ENCODE measurements around the gene ZNF219.

ZNF219 gene

DNA sequence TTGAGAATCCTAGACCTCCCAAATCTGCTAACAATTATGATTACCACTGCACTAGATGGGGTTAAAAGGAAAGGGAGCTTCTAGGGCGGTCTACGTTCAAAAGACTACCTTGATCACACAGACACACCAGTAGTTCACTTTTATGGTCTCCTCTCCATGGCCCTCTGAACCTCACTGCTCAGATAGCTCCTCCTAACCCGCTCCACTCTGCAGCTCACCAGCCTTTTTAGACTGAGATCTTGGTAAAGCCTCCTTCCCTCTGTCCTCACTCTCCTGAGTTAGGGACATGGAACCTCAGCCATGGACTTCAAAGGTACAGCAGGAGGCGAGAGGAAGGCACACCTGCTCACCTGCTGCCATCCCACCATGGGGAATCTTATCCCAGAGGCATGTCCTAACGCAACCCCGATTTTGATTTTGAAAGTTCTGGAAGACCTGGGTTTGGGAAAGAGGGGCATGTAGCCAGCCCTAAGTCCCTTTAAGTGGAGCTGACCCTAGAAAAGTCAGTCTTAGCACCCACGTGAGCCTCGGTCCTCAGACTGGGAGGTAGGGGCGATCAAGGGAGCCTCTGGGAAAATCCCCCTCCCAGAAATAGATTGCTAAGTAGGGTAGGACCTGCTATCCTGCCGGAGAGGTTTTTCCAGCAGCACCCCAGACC is 1.3 kb downstream of the ZNF219 start:
- no peak for DNase-seq (ENCODE audit: low read depth)
- peak overlapping the region; percentile 36 for H3K4me3 ChIP-seq (replicated peaks; ENCODE audit: low read depth, low read length)
- no peak for TF ChIP-seq CTCF (IDR thresholded peaks at IDR 0.05; ENCODE audit: low read length, missing control alignments)

DNA sequence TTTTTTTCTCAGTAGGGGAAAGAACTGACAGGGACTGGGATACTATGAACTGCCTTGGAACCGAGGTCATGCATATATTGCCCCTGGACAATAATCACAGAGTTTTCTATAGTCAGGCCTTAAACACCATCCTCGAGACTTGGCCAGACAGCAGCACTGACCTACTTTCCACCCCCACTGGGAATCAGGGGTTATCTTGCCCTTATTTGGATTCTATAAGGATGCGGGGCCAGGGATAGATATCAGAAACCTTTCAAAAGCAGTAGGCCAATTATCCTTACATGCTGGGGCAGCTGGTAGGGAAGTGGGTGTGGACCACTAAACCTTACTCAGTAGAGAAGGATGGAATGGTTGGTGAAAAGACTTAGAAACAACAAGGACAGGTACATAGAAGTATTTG is 2.0 kb downstream of the ZNF219 start:
- DNase-seq (ENCODE audit: low read depth), result no peak
- H3K4me3 ChIP-seq (replicated peaks; ENCODE audit: low read depth, low read length), result no peak overlapping the region
- TF ChIP-seq CTCF (IDR thresholded peaks at IDR 0.05; ENCODE audit: low read length, missing control alignments), result no peak

DNA sequence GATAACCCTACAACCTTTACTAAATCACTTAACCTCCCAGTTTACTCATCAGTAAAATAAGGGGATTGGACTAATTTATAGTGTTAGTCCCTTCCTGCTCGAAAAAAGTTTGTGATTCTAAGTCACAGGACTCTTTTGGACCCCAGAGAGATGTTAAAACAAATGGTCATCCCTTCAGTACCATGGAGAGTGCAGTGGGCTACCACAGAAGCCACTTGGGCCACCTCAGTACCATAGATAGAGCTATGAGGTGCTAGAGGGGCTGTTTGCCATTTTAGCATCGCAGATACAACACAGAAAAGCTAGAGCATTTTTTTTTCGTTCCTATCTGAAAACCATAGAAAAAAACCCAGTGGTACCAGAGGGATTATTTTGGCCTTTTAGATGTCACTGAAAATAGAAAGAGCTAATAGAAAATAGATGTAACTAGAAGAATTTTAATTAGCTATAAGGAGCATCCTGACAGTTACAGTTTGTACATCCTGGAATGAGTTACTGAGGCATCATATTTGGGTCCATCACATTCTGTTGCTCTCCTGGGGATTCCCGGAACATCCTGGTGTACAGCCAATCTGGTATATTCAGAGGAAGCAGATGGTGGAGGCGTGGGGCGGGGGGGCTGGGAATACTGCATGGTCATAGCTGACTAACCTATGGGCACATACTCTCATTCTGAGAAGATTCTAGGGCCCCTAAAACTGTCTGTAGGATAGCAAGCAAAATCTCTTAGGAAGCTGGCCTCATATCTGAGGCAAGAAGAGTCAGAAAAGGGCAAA is 2.8 kb downstream of the ZNF219 start:
- peak; percentile 31 for DNase-seq (ENCODE audit: low read depth)
- no peak for TF ChIP-seq CTCF (IDR thresholded peaks at IDR 0.05; ENCODE audit: low read length, missing control alignments)
- H3K4me3 ChIP-seq (replicated peaks; ENCODE audit: low read depth, low read length), result no peak overlapping the region

DNA sequence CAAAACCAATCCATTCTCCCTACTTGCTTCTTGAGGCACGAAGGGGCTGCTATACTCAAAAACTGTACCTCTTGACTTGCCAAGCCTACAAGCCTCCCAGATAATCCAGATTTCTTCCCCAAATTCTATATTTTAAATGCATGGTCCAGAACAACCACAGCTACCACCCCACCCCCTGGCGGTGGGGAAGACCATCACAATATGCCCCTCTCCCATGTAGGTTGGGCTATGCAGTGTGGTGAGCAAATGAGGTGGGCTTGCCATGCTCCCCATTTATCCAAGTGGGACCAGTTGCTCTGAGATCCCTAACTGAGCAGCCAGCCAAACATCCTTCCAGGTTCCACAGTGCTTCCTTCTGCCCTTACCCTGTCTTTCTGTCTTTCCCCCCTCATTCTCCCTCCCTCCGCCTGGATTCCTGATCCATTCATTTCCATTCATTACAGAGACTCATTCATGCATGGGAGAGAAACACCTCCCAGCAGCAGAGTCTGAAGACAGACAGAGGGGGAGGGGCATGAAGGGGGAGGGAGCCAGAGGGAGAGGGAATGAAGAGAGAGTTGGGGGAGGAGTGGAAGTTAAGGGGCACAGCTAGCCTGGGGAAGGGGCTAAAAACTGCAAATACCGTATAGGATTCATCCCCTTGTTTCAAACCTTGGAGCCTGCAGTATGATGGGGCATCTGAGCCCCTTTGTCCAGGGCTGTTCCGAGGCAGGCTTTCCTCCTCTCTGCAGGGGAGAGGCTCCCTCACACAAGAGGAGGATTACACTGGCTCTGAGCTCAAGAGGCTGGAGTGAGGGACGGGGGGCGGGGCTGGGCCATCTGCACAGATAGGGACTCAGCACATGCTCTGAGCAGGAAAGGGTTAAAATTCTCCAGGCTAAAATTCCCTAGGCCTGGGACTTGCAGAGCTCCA is 4.4 kb downstream of the ZNF219 start:
- no peak overlapping the region for H3K4me3 ChIP-seq (replicated peaks; ENCODE audit: low read depth, low read length)
- TF ChIP-seq CTCF (IDR thresholded peaks at IDR 0.05; ENCODE audit: low read length, missing control alignments), result peak; percentile 44
- no peak for DNase-seq (ENCODE audit: low read depth)

GRCh38 chr14:21093018-21093417 is 5.4 kb downstream of the ZNF219 start:
- no peak for TF ChIP-seq CTCF (IDR thresholded peaks at IDR 0.05; ENCODE audit: low read length, missing control alignments)
- no peak for DNase-seq (ENCODE audit: low read depth)
- H3K4me3 ChIP-seq (replicated peaks; ENCODE audit: low read depth, low read length), result no peak overlapping the region

DNA sequence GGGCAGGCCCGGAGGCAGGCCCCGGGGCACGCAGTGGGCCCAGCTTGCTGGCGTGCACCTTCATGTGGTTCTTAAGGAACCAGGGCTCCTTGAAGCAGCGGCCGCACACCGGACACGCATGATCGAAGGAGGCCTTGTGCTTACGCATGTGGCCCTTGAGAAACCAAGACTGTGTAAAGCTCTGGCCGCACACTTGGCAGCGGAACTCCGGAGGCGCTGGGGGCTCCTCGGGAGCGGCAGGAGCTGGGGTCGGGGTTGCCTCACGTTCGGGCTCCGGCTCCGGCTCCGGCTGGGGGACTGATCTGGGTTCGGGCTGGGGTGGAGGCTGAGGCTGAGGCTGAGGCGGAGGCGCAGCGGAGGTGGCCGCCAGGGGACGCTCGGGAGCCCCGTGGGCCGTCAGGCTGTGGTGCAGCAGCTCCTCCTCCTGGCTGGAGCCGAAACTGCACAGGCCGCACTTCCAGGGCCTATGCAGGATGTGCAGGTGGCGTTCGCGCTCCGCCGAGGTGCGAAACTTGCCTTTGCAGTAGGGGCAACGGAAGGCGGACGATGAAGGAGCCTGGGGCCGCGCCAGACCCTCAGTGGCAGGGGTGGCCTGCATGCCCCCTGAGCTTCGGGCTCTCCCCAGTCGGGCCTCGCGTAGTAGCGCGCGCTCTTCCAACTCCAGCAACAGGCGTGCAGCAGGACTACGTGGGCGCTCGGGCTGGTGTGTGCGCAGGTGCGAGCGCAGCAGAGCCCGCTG is 6.0 kb downstream of the ZNF219 start:
- no peak overlapping the region for H3K4me3 ChIP-seq (replicated peaks; ENCODE audit: low read depth, low read length)
- TF ChIP-seq CTCF (IDR thresholded peaks at IDR 0.05; ENCODE audit: low read length, missing control alignments), result no peak
- peak; percentile 81 for DNase-seq (ENCODE audit: low read depth)
